DMS114 treated with DMSO at 0.1 percent for 48 hours (cell line): ENCODE results near the gene HBP1.
A peak's percentile ranks its signal among the peaks of the same experiment; 100 is the strongest.
"Not testable (repeated sequence)": the region's sequence is repeated elsewhere in the genome, so short reads cannot be mapped to it uniquely, and the experiment has no call there.

Experiments used
- DNase-seq: peaks from one replicate; lab custom pipeline; 2025; ENCODE audit not compliant: unreplicated experiment; lab: John Stamatoyannopoulos, UW

HBP1 gene

DNA sequence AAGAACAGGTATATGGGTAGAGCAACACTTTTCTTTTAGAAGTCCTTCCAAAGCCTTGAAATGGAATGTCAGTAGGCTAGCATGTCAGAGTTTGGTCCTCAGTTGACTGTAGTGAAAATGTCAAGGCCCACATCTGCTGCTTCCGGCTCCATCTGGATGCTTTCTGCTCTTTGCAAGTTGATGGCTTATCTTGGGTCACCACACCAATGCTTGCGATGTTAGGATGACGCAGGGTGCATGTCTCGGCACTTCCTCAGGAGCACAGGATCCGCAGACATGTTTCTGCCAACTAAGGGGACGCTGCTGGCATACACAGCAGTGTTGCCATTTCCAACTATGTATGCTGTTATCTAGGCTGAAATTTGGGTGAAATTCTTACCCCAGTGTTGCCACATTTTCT, 14.0 kb upstream of the HBP1 start:
- no peak for DNase-seq

DNA sequence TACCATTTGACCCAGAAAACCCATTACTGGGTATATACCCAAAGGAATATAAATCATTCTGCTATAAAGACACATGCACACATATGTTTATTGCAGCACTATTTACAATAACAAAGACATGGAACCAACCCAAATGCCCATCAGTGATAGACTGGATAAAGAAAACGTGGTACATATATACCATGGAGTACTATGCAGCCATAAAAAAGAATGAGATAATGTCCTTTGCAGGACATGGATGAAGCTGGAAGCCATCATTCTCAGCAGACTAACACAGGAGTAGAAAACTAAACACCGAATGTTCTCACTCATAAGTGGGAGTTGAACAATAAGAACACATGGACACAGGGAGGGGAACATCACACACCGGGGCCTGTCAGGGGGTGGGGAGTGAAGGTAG, 13.1 kb upstream of the HBP1 start:
- not testable (repeated sequence) for DNase-seq

GRCh38 chr7:107157091-107157490, 11.7 kb upstream of the HBP1 start:
- no peak for DNase-seq

- no peak for DNase-seq
Measured at GRCh38 chr7:107158028-107158427, 10.8 kb upstream of the HBP1 start.

DNA sequence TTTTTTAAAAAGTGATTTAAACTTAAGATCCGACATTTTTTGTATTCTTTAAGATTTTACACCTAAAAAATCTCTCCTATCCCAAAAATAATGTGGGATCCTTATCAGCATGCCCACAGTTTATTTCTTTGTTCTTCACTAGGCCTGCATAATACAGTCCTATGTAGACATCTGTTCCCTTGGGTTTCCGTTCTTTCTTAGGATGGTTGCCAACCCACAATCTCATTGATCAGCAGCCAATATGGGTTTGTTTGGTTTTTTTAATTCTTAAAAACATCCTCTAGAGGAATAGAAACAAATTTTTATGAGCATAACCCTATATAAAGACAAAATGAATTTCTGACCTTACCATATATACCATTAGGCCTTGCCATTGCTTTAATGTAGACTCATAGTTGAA, 8.4 kb upstream of the HBP1 start:
- DNase-seq = no peak

- DNase-seq = no peak
Measured at GRCh38 chr7:107161415-107161814, 7.4 kb upstream of the HBP1 start.

DNA sequence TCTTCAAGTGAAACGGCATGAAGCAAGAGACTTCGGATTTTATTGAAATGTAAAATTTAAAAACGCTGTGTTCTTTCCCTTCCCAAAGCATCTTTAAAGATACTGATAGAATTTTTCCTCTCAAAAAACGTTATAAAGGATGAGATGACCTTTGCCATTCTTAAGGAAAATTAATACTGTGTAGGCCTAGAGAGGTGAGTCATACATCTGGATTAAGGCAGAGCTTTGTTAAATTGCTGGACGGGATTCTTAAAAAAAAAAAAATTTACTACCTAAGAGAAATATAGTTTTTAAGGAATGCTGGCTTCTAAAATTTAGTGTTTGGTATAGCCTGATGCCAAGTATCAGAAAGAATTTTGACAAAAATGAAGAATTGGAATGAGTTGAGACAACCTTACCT, 6.3 kb upstream of the HBP1 start:
- no peak for DNase-seq

DNA sequence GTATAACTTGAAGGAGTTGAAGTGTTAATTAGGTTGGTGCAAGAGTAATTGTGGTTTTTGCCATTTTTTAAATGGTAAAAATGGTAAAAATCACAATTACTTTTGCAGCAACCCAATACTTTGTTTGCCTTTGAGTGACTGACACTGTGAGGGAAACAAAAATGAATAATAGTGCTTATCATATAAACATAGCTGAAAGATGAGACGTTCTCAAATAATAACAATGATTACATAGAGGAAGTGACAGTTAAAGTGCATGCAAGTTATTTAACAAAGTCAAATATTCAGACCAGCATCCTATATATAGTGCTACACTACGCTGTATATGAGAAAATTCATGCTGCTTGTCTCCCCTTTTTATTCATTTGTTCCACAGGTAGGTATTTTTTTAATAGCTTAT, 4.7 kb upstream of the HBP1 start:
- no peak for DNase-seq

DNA sequence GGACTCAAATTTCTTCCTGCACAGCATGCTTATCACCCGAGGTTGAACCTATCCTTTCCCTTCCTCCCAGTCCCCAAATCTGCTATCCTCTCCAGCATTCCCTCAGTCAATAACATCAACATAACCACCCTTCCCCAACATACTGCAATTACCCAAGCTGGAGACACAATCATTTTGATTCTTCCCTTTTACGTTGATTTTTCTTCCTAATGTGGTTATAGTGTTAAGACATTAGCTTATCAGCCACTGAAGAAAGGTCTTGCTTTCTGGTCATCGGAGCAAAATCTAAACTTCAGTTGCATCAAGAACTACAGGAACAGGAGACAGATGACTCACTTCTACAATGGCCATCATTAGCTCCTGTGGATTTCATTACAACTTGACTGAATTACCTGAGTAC, 3.5 kb upstream of the HBP1 start:
- DNase-seq = no peak

- no peak for DNase-seq
Measured at GRCh38 chr7:107166736-107167426, 1.9 kb upstream of the HBP1 start.

- DNase-seq = peak; percentile 81
Measured at GRCh38 chr7:107167483-107168232, 1.1 kb upstream of the HBP1 start.

- peak; percentile 87 for DNase-seq
Measured at GRCh38 chr7:107169120-107170050, 582 bp downstream of the HBP1 start.

DNA sequence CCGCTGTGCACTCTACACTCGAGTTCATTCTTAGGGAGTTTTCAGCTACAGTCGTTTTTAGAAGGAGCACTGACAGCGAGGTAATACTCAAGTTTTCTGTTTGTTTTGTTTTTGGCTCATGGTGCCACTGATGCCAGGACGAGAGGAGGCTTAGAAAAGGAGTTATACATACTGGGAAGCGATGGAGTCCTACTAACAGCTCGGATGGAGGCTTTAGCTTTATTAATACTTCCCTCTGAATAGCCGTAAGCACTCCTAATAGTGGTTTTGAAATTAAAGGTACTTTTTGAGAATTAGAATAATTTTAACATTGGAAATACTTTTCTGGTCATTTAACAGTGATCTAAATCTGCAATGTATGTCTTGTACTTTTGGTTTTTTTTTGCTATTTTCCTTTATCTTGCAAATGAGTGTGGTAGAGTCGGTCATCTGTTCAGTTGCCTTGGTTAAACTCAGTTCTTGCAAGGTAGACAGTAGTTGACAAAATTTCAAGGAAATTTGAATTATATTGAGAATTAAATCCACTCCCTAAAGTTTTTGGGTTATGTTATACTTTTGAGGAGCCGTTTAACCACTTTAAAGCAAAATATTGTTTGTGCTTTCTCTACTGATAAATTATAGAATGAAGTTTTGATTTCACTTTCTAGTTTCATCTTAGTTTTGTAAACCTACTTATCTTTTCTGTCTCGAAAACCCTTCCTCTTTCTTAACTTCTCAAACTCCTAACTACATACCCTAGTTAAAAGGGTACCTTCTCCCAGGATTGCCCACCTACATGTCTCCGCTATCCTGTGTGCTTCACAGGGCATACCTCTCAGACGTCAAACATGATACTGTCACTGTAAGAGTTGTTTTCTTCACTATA, 1.5 kb downstream of the HBP1 start:
- no peak for DNase-seq

DNA sequence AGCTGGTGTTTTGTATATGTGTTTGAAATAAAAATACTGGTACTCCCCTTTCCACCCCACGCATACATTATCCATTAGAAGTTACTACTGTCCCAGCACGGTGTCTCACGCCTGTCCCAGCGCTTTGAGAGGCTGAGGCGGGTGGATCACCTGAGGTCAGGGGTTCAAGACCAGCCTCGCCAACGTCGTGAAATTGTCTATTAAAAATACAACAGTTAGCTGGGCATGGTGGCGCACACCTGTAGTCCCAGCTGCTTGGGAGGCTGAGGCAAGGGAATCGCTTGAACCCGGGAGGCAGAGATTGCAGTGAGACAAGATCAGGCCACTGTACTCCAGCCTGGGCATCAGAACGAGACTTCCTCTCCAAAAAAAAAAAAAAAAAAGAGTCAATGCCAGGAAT, 2.7 kb downstream of the HBP1 start:
- DNase-seq = no peak

DNA sequence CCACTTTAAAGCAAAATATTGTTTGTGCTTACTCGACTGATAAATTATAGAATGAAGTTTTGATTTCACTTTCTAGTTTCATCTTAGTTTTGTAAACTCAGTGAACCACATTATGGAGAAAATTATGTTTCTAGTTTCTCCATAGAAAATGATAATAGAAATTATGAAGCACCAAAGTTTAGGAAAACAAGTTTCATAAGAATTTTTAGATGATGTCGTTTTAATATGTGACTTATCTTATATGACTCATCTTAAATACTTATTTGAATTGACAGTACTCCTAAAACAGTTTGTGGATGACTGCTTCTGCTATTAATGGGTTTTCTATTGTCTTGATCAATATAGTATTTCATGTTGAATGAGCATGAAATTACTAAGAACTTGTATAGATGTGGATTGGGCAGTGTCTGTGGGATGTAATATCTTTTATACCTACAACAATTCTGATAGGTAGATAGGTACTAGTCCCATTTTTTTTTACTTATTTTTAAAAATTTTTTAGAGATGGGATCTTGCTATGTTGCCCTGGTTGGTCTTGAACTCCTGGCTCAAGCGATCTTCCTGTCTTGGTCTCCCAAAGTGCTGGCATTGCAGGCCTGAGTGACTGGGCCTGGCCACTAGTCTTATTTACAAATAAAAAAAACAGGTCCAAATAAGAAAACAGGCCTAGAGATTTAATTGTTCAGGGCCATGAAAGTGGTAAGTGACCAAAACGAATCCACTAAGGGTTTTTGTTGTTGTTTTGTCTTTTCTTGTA, 3.7 kb downstream of the HBP1 start:
- DNase-seq = no peak

- no peak for DNase-seq
Measured at GRCh38 chr7:107173191-107173590, 4.4 kb downstream of the HBP1 start.

GRCh38 chr7:107173691-107174406, 5.0 kb downstream of the HBP1 start:
- no peak for DNase-seq

DNA sequence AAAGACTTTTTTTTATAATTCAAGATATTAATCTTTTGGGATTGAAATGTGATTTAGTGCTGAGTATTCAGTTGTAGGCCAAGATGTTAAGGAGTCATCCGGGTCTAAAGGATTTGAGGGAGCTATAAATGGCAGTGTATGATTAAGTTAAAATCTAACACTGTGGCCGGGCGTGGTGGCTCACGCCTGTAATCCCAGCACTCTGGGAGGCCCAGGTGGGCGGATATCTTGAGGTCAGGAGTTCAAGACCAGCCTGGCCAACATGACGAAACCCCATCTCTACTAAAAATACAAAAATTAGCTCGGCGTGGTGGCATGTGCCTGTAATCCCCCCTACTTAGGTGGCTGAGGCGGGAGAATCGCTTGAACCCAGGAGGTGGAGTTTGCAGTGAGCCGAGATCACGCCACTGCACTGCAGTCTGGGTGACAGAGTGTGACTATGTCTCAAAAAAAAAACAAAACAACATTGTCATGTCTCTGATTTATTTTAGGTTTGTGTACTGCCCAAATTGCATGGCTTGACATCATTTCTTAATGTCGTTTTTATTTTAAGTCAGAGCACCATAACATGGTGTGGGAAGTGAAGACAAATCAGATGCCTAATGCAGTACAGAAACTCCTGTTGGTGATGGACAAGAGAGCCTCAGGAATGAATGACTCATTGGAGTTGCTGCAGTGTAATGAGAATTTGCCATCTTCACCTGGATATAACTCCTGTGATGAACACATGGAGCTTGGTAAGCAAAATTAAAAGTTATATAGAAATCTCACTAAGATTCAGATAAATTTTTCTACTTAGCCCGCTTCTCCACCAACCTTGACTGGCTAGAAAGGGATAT, 10.7 kb downstream of the HBP1 start:
- DNase-seq = no peak
